Measurements from ENCODE around the gene TUBA3D. TPM values are rescaled to one million over a fixed set of nuclear protein-coding genes. Genes with fewer than 3 reads are reported as not detected.

The TUBA3D gene
- total RNA-seq, 1 donor from 2014 or later: not detected

Other genes with a start within 250 kb of the TUBA3D start
- gene RAB6D, start 112.0 kb upstream of the TUBA3D start, total RNA-seq: under 0.01 TPM in 1 of 2 replicates, not detected in the other
- 59.8 and 140 TPM in 2 replicates for gene MZT2A, start 16.3 kb downstream of the TUBA3D start, total RNA-seq
- 2.2 and 6.5 TPM in 2 replicates for gene CCDC74A, start 51.8 kb downstream of the TUBA3D start, total RNA-seq